Activated CD4-positive, alpha-beta T cell treated with anti-CD3 and anti-CD28 coated beads, Interleukin-2, amount 50 U/mL, for 4 hours (primary cell): ENCODE results near the gene CDH13.
A peak's percentile ranks its signal among the peaks of the same experiment; 100 is the strongest.

Source experiments
- DNase-seq, 2 experiments: peaks; one replicate each; pipeline ENCODE4 v3.0.0-alpha.2; 2020

CDH13 gene

DNA sequence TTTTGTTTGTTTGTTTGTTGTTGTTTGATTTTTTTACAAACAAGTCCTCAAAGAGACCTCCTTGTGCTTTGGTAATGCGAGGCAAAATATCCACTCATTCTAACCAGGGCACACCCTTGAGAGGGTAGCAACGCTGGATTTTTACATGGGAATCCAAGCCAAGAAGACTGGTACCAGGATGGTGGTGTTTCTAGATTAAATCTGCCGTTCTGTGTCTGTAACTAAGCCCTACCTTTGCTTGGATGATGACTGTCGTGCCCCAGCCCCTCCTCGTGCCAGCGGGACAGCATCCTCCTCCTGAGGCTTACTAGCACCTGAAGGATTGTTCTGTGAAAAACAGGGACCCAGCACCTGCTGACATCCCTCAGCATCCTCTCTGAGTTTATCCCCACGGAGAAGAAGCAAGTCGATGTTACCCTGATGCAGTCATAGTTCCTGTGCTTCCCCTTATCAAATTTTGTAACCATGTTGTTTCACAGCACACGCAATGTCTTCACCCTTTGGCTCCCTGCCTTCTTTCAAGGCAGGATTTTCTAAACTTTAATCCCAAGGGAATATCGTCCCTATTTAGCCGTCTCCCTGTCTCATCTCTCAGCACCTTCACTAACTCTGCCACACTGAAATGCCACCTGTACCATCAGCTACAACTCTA, 1175.9 kb downstream of the CDH13 start:
- no peak for DNase-seq

DNA sequence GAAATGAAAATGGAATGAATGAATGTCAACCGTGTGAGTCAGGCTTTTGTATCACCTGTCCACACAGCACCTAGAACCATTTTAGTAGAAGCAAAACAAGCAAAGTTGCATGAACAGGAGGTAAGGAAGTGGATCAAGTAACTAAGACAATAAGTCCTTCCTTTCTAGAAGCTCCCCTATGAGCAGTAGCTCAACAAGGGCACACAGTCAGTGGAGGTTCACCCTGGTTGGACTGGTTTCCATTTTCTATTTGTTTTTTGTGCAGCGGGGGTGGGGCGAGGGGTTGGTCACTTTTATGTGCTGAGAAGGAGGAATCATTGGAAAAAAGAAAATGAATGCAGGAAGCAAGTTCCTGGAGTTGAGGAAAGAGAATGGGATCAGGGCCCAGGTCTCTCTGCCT, 1177.0 kb downstream of the CDH13 start:
- no peak for DNase-seq

DNA sequence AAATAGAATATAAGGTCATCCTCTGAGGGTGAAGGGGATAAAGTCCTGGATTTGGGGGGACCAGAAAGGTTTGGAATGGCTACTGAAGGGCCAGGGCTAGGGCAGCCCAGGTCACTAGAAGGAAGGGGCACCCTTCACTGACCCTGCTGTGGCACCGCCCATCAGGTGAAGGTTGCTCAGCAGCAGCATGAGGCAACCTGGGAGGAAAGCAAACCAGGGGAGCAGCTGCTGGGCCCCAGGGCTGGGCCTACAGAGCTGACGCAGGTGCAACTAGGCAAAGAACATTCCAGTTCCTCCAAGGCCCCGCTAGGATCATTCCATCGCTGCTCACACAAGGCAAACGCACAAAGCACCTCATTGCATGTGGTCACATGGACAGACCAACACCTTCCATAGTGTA, 1177.6 kb downstream of the CDH13 start:
- no peak for DNase-seq

DNA sequence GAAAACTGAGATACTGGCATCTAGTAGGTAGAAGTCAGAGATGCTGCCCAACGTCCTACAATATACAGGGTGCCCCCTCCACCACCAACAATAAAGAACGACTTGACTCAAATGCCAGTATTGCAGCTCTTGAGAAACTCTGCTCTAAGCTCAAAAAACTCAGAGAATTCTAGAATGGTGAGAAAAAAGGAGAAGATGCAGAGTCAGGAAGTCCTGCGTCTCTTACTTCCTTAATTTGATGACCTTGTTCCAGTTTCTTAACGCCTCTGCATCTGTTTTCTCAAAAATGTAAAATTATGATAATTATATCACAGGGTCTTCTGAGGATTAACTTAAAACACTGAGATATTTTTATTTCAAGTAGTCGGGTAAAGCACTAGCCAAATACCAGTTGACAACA, 1179.3 kb downstream of the CDH13 start:
- DNase-seq = no peak

- no peak for DNase-seq
Measured at GRCh38 chr16:83806731-83807130, 1180.0 kb downstream of the CDH13 start.

DNA sequence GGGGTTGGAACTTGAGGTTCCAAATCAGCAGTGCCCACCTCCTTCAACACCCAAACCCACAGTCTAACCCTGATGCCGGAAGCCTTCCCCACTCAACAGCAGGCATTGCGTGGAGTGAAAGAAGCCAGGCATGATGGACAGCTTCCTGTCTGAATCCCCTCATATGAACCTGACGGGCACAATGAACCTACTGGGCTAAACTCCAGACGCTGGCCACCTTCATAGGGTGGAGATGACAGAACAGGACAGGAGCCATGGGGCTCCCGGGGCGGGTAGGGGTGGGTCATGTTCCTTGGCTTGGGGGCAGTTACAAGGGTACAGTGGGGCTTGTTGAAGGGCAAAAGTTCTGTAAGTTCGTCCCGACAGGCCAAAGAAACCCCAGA, 1180.5 kb downstream of the CDH13 start:
- no peak for DNase-seq

DNA sequence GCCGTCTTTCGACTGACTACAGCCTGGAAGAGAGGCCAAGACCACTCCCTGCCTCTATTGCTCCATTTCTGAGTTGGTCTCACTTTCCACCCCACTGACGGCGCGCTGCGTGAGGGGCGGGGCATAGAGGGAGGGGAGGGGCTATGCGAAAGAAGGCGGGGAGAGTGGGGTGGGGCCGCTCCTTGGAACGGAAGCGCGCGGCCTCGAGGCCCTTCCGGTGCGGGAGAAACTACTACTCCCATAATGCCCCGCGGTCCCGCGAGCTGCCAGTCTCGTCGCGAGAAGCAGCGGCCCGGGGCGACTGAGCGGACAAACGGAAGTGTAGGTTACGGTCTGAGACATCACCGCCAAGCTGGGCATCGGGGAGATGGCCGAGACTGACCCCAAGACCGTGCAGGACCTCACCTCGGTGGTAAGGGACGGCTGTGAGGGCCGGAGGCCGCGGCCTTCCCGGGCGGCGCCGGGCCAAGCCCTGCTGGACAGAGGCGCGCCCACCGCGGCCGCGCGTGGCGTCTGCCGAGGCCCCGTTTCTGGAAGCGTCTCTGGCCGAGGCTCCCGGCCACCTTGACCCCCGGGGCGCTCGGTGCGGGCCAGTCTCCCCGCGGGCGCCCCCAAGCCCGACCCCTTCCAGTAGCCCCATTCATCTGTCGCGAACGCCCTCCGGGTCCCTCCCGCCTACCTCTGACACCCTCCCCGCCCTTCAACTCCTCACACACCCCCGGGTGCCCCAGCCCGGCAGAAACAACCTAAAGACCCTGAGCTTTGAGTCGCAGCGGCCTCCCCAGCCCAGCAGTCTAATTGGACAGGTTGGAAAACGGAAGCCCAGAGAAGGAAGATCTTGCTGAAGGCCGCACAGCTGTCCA, 1181.2 kb downstream of the CDH13 start, which contains the start of gene HSBP1:
HSBP1 (plus strand) TSS at position 269 of the 863 bp plus-strand sequence; CDS start at position 368, 99 bp downstream.
- DNase-seq = peak; percentile 90 to 92

GRCh38 chr16:83808573-83809014, 1181.8 kb downstream of the CDH13 start:
- no peak for DNase-seq

DNA sequence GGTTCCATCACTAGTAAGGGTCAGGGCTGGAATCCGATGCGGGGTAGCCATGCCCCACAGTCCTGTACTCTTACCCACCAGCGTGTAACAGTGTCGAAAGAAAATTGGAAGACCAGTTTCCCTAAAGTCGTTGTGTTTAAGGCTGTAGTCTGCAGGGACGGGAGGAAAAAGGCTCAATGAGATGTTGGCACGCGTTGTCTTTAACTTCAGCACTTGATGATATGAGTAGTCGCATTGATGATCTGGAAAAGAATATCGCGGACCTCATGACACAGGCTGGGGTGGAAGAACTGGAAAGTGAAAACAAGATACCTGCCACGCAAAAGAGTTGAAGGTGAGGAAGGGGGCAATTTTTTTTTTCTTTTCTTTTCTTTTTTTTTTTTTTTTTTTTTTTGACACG, 1182.3 kb downstream of the CDH13 start:
- no peak for DNase-seq

- DNase-seq = no peak
Measured at GRCh38 chr16:83810901-83811300, 1184.1 kb downstream of the CDH13 start.

GRCh38 chr16:83813823-83814658, 1187.3 kb downstream of the CDH13 start:
- DNase-seq = no peak

DNA sequence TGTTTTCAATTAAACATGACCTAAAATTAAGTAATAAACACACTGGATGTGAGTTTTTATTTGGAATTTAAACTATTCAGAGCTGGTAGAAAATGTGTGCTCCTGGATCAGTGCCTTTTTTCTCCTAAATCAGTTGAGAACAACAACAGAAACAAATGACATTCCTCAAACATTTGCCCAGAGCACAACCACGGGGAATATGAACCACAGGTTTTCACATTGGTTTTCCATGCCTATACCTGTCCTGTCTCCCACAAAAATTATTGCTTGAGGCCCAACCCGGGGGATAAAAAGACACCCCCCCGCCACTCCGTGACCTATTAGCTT, 1187.9 kb downstream of the CDH13 start:
- DNase-seq = no peak

- no peak for DNase-seq
Measured at GRCh38 chr16:83817022-83817421, 1190.3 kb downstream of the CDH13 start.

- DNase-seq = no peak
Measured at GRCh38 chr16:83818276-83818675, 1191.5 kb downstream of the CDH13 start.

DNA sequence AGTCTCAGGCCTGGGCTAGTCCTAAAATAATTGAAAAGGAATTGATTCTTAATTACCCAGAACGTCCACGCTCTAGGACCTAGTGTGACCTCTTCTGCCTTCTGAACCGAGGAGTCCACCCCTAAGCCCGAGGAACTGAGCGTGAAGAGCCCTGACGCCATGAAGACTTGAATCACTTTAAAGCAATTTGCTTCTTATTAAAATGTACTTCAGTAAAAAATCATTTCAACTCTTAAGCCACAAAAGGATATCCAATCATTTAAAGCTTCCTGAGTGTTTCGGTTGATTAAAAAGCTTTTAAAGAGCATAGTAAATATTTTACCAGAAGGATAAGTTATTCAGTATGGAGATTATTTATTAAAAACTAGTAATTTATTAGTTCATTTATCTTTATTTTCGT, 1192.6 kb downstream of the CDH13 start:
- DNase-seq = no peak

DNA sequence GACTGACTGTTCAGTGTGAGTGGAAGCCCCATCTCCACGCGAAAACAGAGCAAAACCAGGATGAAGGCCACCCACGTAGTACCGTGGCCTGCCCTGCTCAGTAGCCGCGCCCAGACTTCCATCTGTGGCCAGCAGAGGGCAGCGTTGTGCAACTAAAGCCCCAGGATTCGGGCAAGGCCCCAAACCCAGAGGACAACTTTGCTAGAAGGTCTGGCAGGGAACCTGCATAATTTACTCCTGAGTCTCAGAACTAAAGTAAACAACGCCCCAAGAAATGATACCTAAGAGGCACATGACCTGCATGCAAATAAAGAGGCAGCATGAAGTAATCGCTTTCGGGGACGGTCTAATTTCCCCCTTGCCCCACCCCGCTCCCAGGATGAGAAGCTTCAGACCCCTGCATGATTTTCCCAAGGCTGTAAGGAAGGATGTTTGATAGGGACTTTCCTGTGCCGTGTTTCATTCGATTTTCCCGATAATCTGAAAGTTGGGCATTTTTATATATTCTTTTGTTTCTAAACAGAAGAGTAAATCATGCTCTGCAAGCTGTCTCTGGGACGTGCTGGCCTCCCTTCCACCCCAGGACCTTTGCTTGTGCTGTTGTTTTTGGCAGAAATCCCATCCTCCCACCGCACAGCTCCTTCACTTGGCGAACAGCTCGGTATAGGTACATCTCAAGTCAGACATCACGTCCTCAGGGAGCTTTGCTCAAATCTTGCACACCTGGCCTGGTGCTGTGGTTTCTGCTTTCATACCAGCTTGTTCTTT, 1199.6 kb downstream of the CDH13 start:
- peak; percentile 71 to 79 for DNase-seq

- DNase-seq = no peak
Measured at GRCh38 chr16:83830091-83830768, 1203.5 kb downstream of the CDH13 start.

DNA sequence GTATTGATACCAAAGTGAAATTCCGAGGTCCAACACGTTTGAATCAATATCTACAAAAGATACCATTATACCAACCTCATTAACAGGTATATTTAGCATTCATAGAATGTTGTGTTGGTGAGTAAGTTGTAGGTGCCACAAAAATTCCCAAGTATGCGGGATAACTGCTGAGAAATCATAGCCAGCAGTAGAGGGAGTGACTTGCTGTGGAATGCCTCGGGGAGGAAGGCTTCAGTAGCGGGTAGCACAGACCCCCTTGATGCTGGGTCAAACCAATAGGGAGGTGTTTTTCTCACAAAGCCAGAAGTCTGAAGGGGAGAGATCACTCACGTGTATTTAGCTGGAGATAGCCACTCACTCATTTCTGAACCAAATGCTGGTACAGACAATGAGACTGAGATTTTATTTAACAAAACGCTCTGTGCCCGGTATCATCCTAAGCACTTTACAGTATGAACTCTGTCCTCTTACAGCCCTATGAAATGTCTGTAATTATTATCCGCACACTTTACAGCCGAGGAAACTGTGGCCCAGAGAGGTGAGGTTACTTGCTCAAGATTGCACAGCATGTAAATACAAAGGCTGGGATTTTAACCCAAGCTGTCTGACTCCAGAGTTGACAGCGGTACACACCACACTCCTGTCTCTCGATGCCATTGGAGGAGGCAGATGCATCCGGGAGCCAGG, 1204.1 kb downstream of the CDH13 start:
- no peak for DNase-seq

- DNase-seq = no peak
Measured at GRCh38 chr16:83831456-83831987, 1204.8 kb downstream of the CDH13 start.

DNA sequence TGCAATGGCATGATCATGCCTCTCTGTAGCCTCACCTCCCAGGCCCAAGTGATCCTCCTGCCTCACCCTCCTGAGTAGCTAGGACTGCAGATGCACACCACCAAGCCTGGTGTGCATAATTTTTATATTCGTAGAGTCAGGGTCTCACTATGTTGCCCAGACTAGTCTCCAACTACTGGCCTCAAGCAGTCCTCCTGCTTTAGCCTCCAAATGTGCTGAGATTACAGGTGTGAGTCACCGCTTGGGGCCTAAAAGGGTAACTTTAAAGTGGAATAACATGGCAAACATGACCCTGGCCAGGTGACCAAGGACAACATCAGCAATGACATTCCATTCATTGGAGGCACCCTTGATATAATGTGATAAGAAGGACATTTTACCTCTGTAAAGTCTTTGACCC, 1207.2 kb downstream of the CDH13 start:
- no peak for DNase-seq
